Fibroblast of pulmonary artery (primary cell): ENCODE data around the gene CPNE9.
A peak's percentile ranks its signal among the peaks of the same experiment; 100 is the strongest.

ENCODE experiments used
- DNase-seq: peaks from one replicate; pipeline ENCODE4 v3.0.0-alpha.2; 2010; ENCODE audit warnings: low read depth
- H3K4me3 ChIP-seq: replicated peaks from 2 replicates; pipeline ENCODE4 v1.5.1; 2011; ENCODE audit warnings: low read depth, mild to moderate bottlenecking, control low read depth, low read length, moderate library complexity
- CTCF ChIP-seq: IDR thresholded peaks from 2 replicates; pipeline ENCODE4 v1.5.1; 2011; ENCODE audit warnings: mild to moderate bottlenecking, control low read depth, low read length, inconsistent platforms; ENCODE audit errors: missing control alignments

CPNE9 gene

GRCh38 chr3:9748031-9748430 lies 44.4 kb downstream of the CPNE9 start:
- no peak for TF ChIP-seq CTCF
- no peak for DNase-seq
- H3K4me3 ChIP-seq = no peak overlapping the region

- TF ChIP-seq CTCF = no peak
- DNase-seq = no peak
- H3K4me3 ChIP-seq = peak overlapping the region; percentile 68
Measured at GRCh38 chr3:9749296-9749644, 45.6 kb downstream of the CPNE9 start.

GRCh38 chr3:9749645-9750555 lies 46.3 kb downstream of the CPNE9 start, which contains the start of gene OGG1:
TSS of gene OGG1 (plus strand) at chr3:9749952. CDS start at chr3:9750287, 335 bp downstream.
- no peak for TF ChIP-seq CTCF
- peak within 1 kb of the TSS; percentile 68 for H3K4me3 ChIP-seq
- DNase-seq = peak; percentile 98

- no peak for DNase-seq
- TF ChIP-seq CTCF = no peak
- H3K4me3 ChIP-seq = peak overlapping the region; percentile 68
Measured at GRCh38 chr3:9750556-9751411, 47.2 kb downstream of the CPNE9 start.

GRCh38 chr3:9754678-9755077 lies 51.0 kb downstream of the CPNE9 start:
- H3K4me3 ChIP-seq = no peak overlapping the region
- no peak for TF ChIP-seq CTCF
- DNase-seq = no peak

GRCh38 chr3:9757427-9757826 lies 53.8 kb downstream of the CPNE9 start:
- no peak for TF ChIP-seq CTCF
- H3K4me3 ChIP-seq = no peak overlapping the region
- no peak for DNase-seq
